CD4-positive, alpha-beta memory T cell (primary cell): Measurements from ENCODE around the gene ADGRV1. TPM values are rescaled to one million over a fixed set of nuclear protein-coding genes. Genes with fewer than 3 reads are reported as not detected.
"Not testable (repeated sequence)": the region's sequence is repeated elsewhere in the genome, so short reads cannot be mapped to it uniquely, and the experiment has no call there.

Experiments
- CTCF ChIA-PET: fragments of 350-600 bp; sonication (Branson Sonifier 250); formaldehyde crosslinking; loops from one replicate; lab custom pipeline; 2021; ENCODE audit warnings: inconsistent platforms; ENCODE audit not compliant: partially characterized antibody; lab: Charles Lee
- POLR2A ChIA-PET: fragments of 350-600 bp; sonication (Branson Sonifier 250); formaldehyde crosslinking; loops from one replicate; lab custom pipeline; 2021; ENCODE audit not compliant: partially characterized antibody; lab: Charles Lee
- DNase-seq, 5 donors: peaks; one replicate each; pipeline versions ENCODE4 v3.0.0 to v3.0.0-alpha.2; 2020 to 2022; ENCODE audit warnings: mixed read lengths in 1 of 5
- H3K27ac ChIP-seq: one replicate; pipeline ENCODE4 v1.7.0; 2013; ENCODE audit warnings: low read depth, low read length
- H3K27me3 ChIP-seq: 2 replicates; pipeline ENCODE4 v1.7.0; 2013; ENCODE audit warnings: mild to moderate bottlenecking, low read length, moderate library complexity; ENCODE audit not compliant: insufficient read depth
- H3K36me3 ChIP-seq: 2 replicates; pipeline ENCODE4 v1.7.0; 2013; ENCODE audit warnings: mild to moderate bottlenecking, low read length, moderate library complexity; ENCODE audit not compliant: insufficient read depth
- H3K4me1 ChIP-seq: 2 replicates; pipeline ENCODE4 v1.7.0; 2013; ENCODE audit warnings: mild to moderate bottlenecking, low read length, moderate library complexity; ENCODE audit not compliant: insufficient read depth
- H3K4me3 ChIP-seq, 2 donors: one replicate each; pipeline ENCODE4 v1.7.0; 2013; ENCODE audit warnings: low read length in 2 of 2, mild to moderate bottlenecking in 1 of 2
- H3K9me3 ChIP-seq, 2 donors: one replicate each; pipeline ENCODE4 v1.7.0; 2013; ENCODE audit warnings: low read length in 2 of 2, control low read depth in 1 of 2; ENCODE audit not compliant: control insufficient read depth in 1 of 2
- H3K27ac Mint-ChIP-seq, 7 donors: one replicate each; pipeline ENCODE4 v1.8.0; 2020 to 2021; ENCODE audit warnings: mixed read lengths in 7 of 7, mild to moderate bottlenecking in 6 of 7, inconsistent platforms in 3 of 7, moderate library complexity in 3 of 7
- H3K27me3 Mint-ChIP-seq, 2 donors: one replicate each; pipeline ENCODE4 v1.8.0; 2020 to 2021; ENCODE audit warnings: mixed read lengths in 2 of 2
- H3K36me3 Mint-ChIP-seq, 2 donors: one replicate each; pipeline ENCODE4 v1.8.0; 2020 to 2021; ENCODE audit warnings: mixed read lengths in 2 of 2, inconsistent platforms in 1 of 2, mild to moderate bottlenecking in 1 of 2
- H3K4me1 Mint-ChIP-seq, 4 donors: one replicate each; pipeline ENCODE4 v1.8.0; 2020 to 2021; ENCODE audit warnings: mixed read lengths in 4 of 4, mild to moderate bottlenecking in 1 of 4
- H3K4me3 Mint-ChIP-seq, 8 donors: one replicate each; pipeline ENCODE4 v1.8.0; 2020 to 2021; ENCODE audit warnings: mixed read lengths in 8 of 8, mild to moderate bottlenecking in 7 of 8, moderate library complexity in 6 of 8, inconsistent platforms in 3 of 8
- H3K9me3 Mint-ChIP-seq, 8 donors: one replicate each; pipeline ENCODE4 v1.8.0; 2020 to 2021; ENCODE audit warnings: mixed read lengths in 8 of 8, mild to moderate bottlenecking in 5 of 8, inconsistent platforms in 3 of 8, moderate library complexity in 1 of 8
- intact Hi-C: fragments of 100-400 bp; cut with micrococcal nuclease; formaldehyde crosslinking; loops from one replicate; pipeline ENCODE4 v1.15.1; 2023
- polyA plus RNA-seq, 2 donors: library from polyadenylated mRNA; unstranded; fragments of 300-500 nt; fragmentation: Illumina TruSeq; gene quantifications; one replicate each; pipeline ENCODE4 v1.2.3, GENCODE V29; 2021
- total RNA-seq, 2 experiments: library from RNA; stranded (reverse); gene quantifications; one replicate each; pipeline ENCODE4 v1.2.3, GENCODE V29; 2021

Gene ADGRV1
- total and polyA plus RNA-seq, 4 experiments from 2014 or later, result 0.09 to 0.22 TPM; not detected in 2

- DNase-seq, result no peak
- Histone ChIP-seq H3K36me3 (no peaks in the 10 kb centered on the region), H3K27me3 (no peaks in the 10 kb centered on the region), H3K4me1 (no peaks in the 10 kb centered on the region), H3K4me3 (no peak overlapping the region), H3K27ac (no peak overlapping the region), H3K9me3 (no peaks in the 10 kb centered on the region)
- ChIA-PET CTCF (no interaction called here), POLR2A (no interaction called here)
- Mint-ChIP-seq H3K9me3 (no peaks in the 10 kb centered on the region), H3K27me3 (no peaks in the 10 kb centered on the region), H3K4me3 (no peak overlapping the region), H3K4me1 (no peaks in the 10 kb centered on the region), H3K36me3 (no peaks in the 10 kb centered on the region), H3K27ac (no peak overlapping the region)
- intact Hi-C loops, result no loop called here
These were observed 99.2 kb downstream of the ADGRV1 start for GRCh38 chr5:90657788-90658187.

GRCh38 chr5:90658620-90659019 lies 100.0 kb downstream of the ADGRV1 start:
- Mint-ChIP-seq H3K4me3 (no peak overlapping the region), H3K27ac (no peak overlapping the region), H3K4me1 (no peaks in the 10 kb centered on the region), H3K9me3 (no peaks in the 10 kb centered on the region), H3K36me3 (no peaks in the 10 kb centered on the region), H3K27me3 (no peaks in the 10 kb centered on the region)
- intact Hi-C loops, result no loop called here
- Histone ChIP-seq H3K4me3 (no peak overlapping the region), H3K36me3 (no peaks in the 10 kb centered on the region), H3K27me3 (no peaks in the 10 kb centered on the region), H3K4me1 (no peaks in the 10 kb centered on the region), H3K9me3 (no peaks in the 10 kb centered on the region), H3K27ac (no peak overlapping the region)
- ChIA-PET POLR2A (no interaction called here), CTCF (no interaction called here)
- DNase-seq, result no peak

GRCh38 chr5:90668079-90668565 lies 109.5 kb downstream of the ADGRV1 start:
- H3K4me3 Mint-ChIP-seq, H3K4me1 Mint-ChIP-seq, H3K27ac Mint-ChIP-seq, H3K27me3 Mint-ChIP-seq, CTCF ChIA-PET, H3K36me3 Mint-ChIP-seq, POLR2A ChIA-PET, H3K27ac ChIP-seq, H3K27me3 ChIP-seq, H3K4me3 ChIP-seq, H3K36me3 ChIP-seq, H3K4me1 ChIP-seq, H3K9me3 ChIP-seq, H3K9me3 Mint-ChIP-seq, intact Hi-C loops, DNase-seq: not testable (repeated sequence)

GRCh38 chr5:90675222-90675621 lies 116.6 kb downstream of the ADGRV1 start:
- no peaks in the 10 kb centered on the region for H3K4me1 Mint-ChIP-seq
- H3K27ac Mint-ChIP-seq, result no peak overlapping the region
- H3K4me3 ChIP-seq, result no peak overlapping the region
- ChIA-PET POLR2A (no interaction called here), CTCF (no interaction called here)
- no peaks in the 10 kb centered on the region for H3K36me3 Mint-ChIP-seq
- H3K27me3 Mint-ChIP-seq, result peaks cover 0 to 3% of the 10 kb centered on the region in 2 donors
- no peaks in the 10 kb centered on the region for H3K36me3 ChIP-seq
- H3K27me3 ChIP-seq, result no peaks in the 10 kb centered on the region
- H3K4me1 ChIP-seq, result no peaks in the 10 kb centered on the region
- H3K9me3 Mint-ChIP-seq, result peaks cover 0 to 1% (median 0%) of the 10 kb centered on the region in 8 donors
- H3K27ac ChIP-seq, result no peak overlapping the region
- no peak for DNase-seq
- intact Hi-C loops, result no loop called here
- H3K9me3 ChIP-seq, result no peaks in the 10 kb centered on the region
- H3K4me3 Mint-ChIP-seq, result no peak overlapping the region

- Histone ChIP-seq H3K27ac (no peak overlapping the region), H3K27me3 (no peaks in the 10 kb centered on the region), H3K4me3 (no peak overlapping the region), H3K4me1 (no peaks in the 10 kb centered on the region), H3K36me3 (no peaks in the 10 kb centered on the region), H3K9me3 (no peaks in the 10 kb centered on the region)
- DNase-seq, result no peak
- no peaks in the 10 kb centered on the region for H3K36me3 Mint-ChIP-seq
- H3K9me3 Mint-ChIP-seq, result peaks cover 0 to 5% (median 0%) of the 10 kb centered on the region in 8 donors
- H3K4me1 Mint-ChIP-seq, result no peaks in the 10 kb centered on the region
- no peaks in the 10 kb centered on the region for H3K27me3 Mint-ChIP-seq
- ChIA-PET POLR2A (no interaction called here), CTCF (no interaction called here)
- H3K27ac Mint-ChIP-seq, result no peak overlapping the region
- intact Hi-C loops, result no loop called here
- H3K4me3 Mint-ChIP-seq, result no peak overlapping the region
These were observed 122.4 kb downstream of the ADGRV1 start for GRCh38 chr5:90680921-90681563.

- Mint-ChIP-seq H3K27ac (no peak overlapping the region), H3K27me3 (no peaks in the 10 kb centered on the region), H3K4me3 (no peak overlapping the region), H3K9me3 (peaks cover 0 to 5% (median 0%) of the 10 kb centered on the region in 8 donors), H3K4me1 (no peaks in the 10 kb centered on the region), H3K36me3 (no peaks in the 10 kb centered on the region)
- Histone ChIP-seq H3K27ac (no peak overlapping the region), H3K4me1 (no peaks in the 10 kb centered on the region), H3K9me3 (no peaks in the 10 kb centered on the region), H3K4me3 (no peak overlapping the region), H3K27me3 (no peaks in the 10 kb centered on the region), H3K36me3 (no peaks in the 10 kb centered on the region)
- POLR2A ChIA-PET, result no interaction called here
- intact Hi-C loops, result no loop called here
- DNase-seq, result no peak
- CTCF ChIA-PET, result no interaction called here
These were observed 123.7 kb downstream of the ADGRV1 start for GRCh38 chr5:90682278-90682677.

GRCh38 chr5:90685425-90686022 lies 126.9 kb downstream of the ADGRV1 start:
- Histone ChIP-seq H3K36me3 (no peaks in the 10 kb centered on the region), H3K27ac (no peak overlapping the region), H3K4me3 (no peak overlapping the region), H3K27me3 (no peaks in the 10 kb centered on the region), H3K4me1 (no peaks in the 10 kb centered on the region), H3K9me3 (no peaks in the 10 kb centered on the region)
- peaks cover 0 to 5% (median 0%) of the 10 kb centered on the region in 8 donors for H3K9me3 Mint-ChIP-seq
- H3K4me1 Mint-ChIP-seq, result no peaks in the 10 kb centered on the region
- DNase-seq, result no peak
- POLR2A ChIA-PET, result no interaction called here
- H3K36me3 Mint-ChIP-seq, result no peaks in the 10 kb centered on the region
- no peak overlapping the region for H3K27ac Mint-ChIP-seq
- intact Hi-C loops, result no loop called here
- no peak overlapping the region for H3K4me3 Mint-ChIP-seq
- no peaks in the 10 kb centered on the region for H3K27me3 Mint-ChIP-seq
- CTCF ChIA-PET, result no interaction called here
